Body of pancreas (tissue), 4 donors: ENCODE results near the gene EBF4. TPM values are rescaled to one million over a fixed set of nuclear protein-coding genes. Genes with fewer than 3 reads are reported as not detected.

ENCODE experiments used
- ATAC-seq: fragments of 150-250 bp; one replicate; pipeline ENCODE4 v1.9.1; 2016
- DNase-seq, 4 donors: peaks; one replicate each; pipeline ENCODE4 v3.0.0-alpha.2; 2019
- H3K27ac ChIP-seq, 4 donors: fragments of 200-600 bp; sonication (generic); 1 replicate in 3 of 4; 2 replicates in 1 of 4; pipeline versions ENCODE4 v1.5.1 to v1.6.1; 2016 to 2019; ENCODE audit warnings: mild to moderate bottlenecking in 1 of 4, mixed read lengths in 1 of 4, moderate library complexity in 1 of 4
- H3K27me3 ChIP-seq, 2 donors: fragments of 200-600 bp; sonication (generic); one replicate each; pipeline ENCODE4 v1.6.0; 2016; ENCODE audit warnings: mild to moderate bottlenecking in 1 of 2
- H3K36me3 ChIP-seq, 2 donors: fragments of 200-600 bp; sonication (generic); replicated peaks in 1 of 2; 2 replicates each; pipeline ENCODE4 v1.5.1; 2016; ENCODE audit warnings: low read depth in 2 of 2; ENCODE audit not compliant: insufficient read depth in 1 of 2
- H3K4me1 ChIP-seq: fragments of 200-600 bp; sonication (generic); one replicate; pipeline ENCODE4 v1.6.0; 2016
- H3K4me3 ChIP-seq, 2 donors: fragments of 200-600 bp; sonication (generic); 1 replicate in 1 of 2; 2 replicates in 1 of 2; pipeline ENCODE4 v1.5.1; 2016 to 2019
- H3K9me3 ChIP-seq, 3 donors: fragments of 200-600 bp; sonication (generic); 1 replicate in 2 of 3; 2 replicates in 1 of 3; pipeline ENCODE4 v1.5.1; 2016
- CTCF ChIP-seq, 7 experiments: fragments of 450-650 bp in 4 of 7; fragments of 200-600 bp in 3 of 7; sonication (generic) in 3 of 7; IDR thresholded peaks; one replicate each; pipeline ENCODE4 v1.5.1; 2016 to 2019; ENCODE audit warnings: antibody characterized with exemption in 7 of 7
- POLR2A ChIP-seq, 3 donors: fragments of 450-650 bp; IDR thresholded peaks; one replicate each; pipeline ENCODE4 v1.6.1; 2016; ENCODE audit warnings: antibody characterized with exemption in 3 of 3, mild to moderate bottlenecking in 2 of 3
- WGBS, 2 donors: methylation state at CpG; one replicate each; pipeline ENCODE4 v1.1.5; 2017; 5-methylcytosine and 5-hydroxymethylcytosine counted together
- intact Hi-C: fragments of 100-400 bp; cut with DNase I; formaldehyde crosslinking; loops from one replicate; pipeline ENCODE4 v1.15.1; 2023
- total RNA-seq, 2 donors: library from RNA; depleted of rRNA; stranded (reverse); fragments of >200 nt; gene quantifications; one replicate each; pipeline ENCODE4 v1.1.0, GENCODE V29; 2016

Gene EBF4
- total RNA-seq, 2 donors from 2014 or later: 9.6 to 13.0 TPM

GRCh38 chr20:2747676-2748235 is 55.2 kb downstream of the EBF4 start:
- TF ChIP-seq CTCF (IDR thresholded peaks at IDR 0.05): no peak
- no peak for TF ChIP-seq POLR2A (IDR thresholded peaks at IDR 0.05)
- no peaks in the 10 kb centered on the region for H3K36me3 ChIP-seq
- ATAC-seq: no peak
- no peak overlapping the region for H3K4me3 ChIP-seq
- no peaks in the 10 kb centered on the region for H3K27me3 ChIP-seq
- H3K9me3 ChIP-seq: no peaks in the 10 kb centered on the region
- no peak for DNase-seq
- intact Hi-C loops: no loop called here
- H3K4me1 ChIP-seq: peaks cover 27% of the 10 kb centered on the region
- no peak overlapping the region for H3K27ac ChIP-seq
- WGBS, 2 donors: 78 to 79% methylated on average over 8 of the region's 8 CpGs

- TF ChIP-seq POLR2A (IDR thresholded peaks at IDR 0.05): no peak
- no peak for TF ChIP-seq CTCF (IDR thresholded peaks at IDR 0.05)
- Histone ChIP-seq H3K27me3 (peaks cover 0 to under 1% of the 10 kb centered on the region in 2 donors), H3K4me3 (no peak overlapping the region), H3K9me3 (no peaks in the 10 kb centered on the region), H3K4me1 (peaks cover 32% of the 10 kb centered on the region), H3K27ac (no peak overlapping the region), H3K36me3 (no peaks in the 10 kb centered on the region)
- DNase-seq: no peak
- no peak for ATAC-seq
- intact Hi-C loops: no loop called here
- 74 to 81% methylated on average over 9 to 10 of the region's 10 CpGs for WGBS, 2 donors
These were observed 56.2 kb downstream of the EBF4 start for GRCh38 chr20:2748551-2749342.

GRCh38 chr20:2749343-2749950 is 56.9 kb downstream of the EBF4 start:
- DNase-seq (no peak), ATAC-seq (no peak)
- TF ChIP-seq CTCF (IDR thresholded peaks at IDR 0.05) (no peak), POLR2A (IDR thresholded peaks at IDR 0.05) (no peak)
- no peaks in the 10 kb centered on the region for H3K9me3 ChIP-seq
- WGBS, 2 donors: 37% methylated on average over 47 of the region's 49 CpGs; no CpG with 5 or more reads in 1 of the 2 donors
- H3K4me1 ChIP-seq: peaks cover 32% of the 10 kb centered on the region
- H3K36me3 ChIP-seq: no peaks in the 10 kb centered on the region
- intact Hi-C loops: no loop called here
- peaks cover 0 to 7% of the 10 kb centered on the region in 2 donors for H3K27me3 ChIP-seq
- H3K4me3 ChIP-seq: no peak overlapping the region
- H3K27ac ChIP-seq: no peak overlapping the region

- DNase-seq (no peak), ATAC-seq (no peak)
- no peak overlapping the region for H3K27ac ChIP-seq
- peaks cover 0 to 7% of the 10 kb centered on the region in 2 donors for H3K27me3 ChIP-seq
- no peak overlapping the region for H3K4me3 ChIP-seq
- WGBS, 2 donors: 18 to 24% methylated on average over 21 to 29 of the region's 30 CpGs
- intact Hi-C loops: no loop called here
- peaks cover 32% of the 10 kb centered on the region for H3K4me1 ChIP-seq
- TF ChIP-seq CTCF (IDR thresholded peaks at IDR 0.05) (no peak), POLR2A (IDR thresholded peaks at IDR 0.05) (no peak)
- H3K9me3 ChIP-seq: no peaks in the 10 kb centered on the region
- no peaks in the 10 kb centered on the region for H3K36me3 ChIP-seq
These were observed 57.4 kb downstream of the EBF4 start for GRCh38 chr20:2749951-2750490.
